Trophoblast cell (in vitro differentiated cells and primary cell): Measurements from ENCODE around the gene RAP1GDS1.

Source experiments
- DNase-seq, 2 donors: peaks; one replicate each; pipeline ENCODE4 v3.0.0-alpha.2; 2016
- H2AFZ ChIP-seq: 2 replicates; pipeline ENCODE4 v1.6.1; 2013; ENCODE audit warnings: low read length, moderate library complexity, mild to moderate bottlenecking; ENCODE audit not compliant: insufficient read depth, poor library complexity
- H2AK5ac ChIP-seq: 2 replicates; pipeline ENCODE4 v1.6.1; 2013; ENCODE audit warnings: mild to moderate bottlenecking, low read length
- H2BK120ac ChIP-seq: 2 replicates; pipeline ENCODE4 v1.6.1; 2013; ENCODE audit warnings: low read length, mild to moderate bottlenecking, moderate library complexity; ENCODE audit not compliant: insufficient read depth, poor library complexity
- H2BK12ac ChIP-seq: 2 replicates; pipeline ENCODE4 v1.6.1; 2013; ENCODE audit warnings: mild to moderate bottlenecking, low read length, moderate library complexity
- H2BK5ac ChIP-seq: 2 replicates; pipeline ENCODE4 v1.6.1; 2013; ENCODE audit warnings: low read length, low read depth, moderate library complexity, mild to moderate bottlenecking; ENCODE audit not compliant: poor library complexity
- H3K14ac ChIP-seq: 2 replicates; pipeline ENCODE4 v1.6.1; 2013; ENCODE audit warnings: mild to moderate bottlenecking, low read length
- H3K18ac ChIP-seq: 2 replicates; pipeline ENCODE4 v1.6.1; 2013; ENCODE audit warnings: mild to moderate bottlenecking, low read length
- H3K23ac ChIP-seq: 2 replicates; pipeline ENCODE4 v1.6.1; 2013; ENCODE audit warnings: low read length
- H3K27ac ChIP-seq: 2 replicates; pipeline ENCODE4 v1.5.1; 2013; ENCODE audit warnings: low read depth, mild to moderate bottlenecking, inconsistent platforms, low read length, moderate library complexity
- H3K27me3 ChIP-seq: 2 replicates; pipeline ENCODE4 v1.6.1; 2013; ENCODE audit warnings: inconsistent platforms, mild to moderate bottlenecking, low read length, moderate library complexity; ENCODE audit not compliant: insufficient read depth
- H3K36me3 ChIP-seq, 2 experiments: 1 replicate in 1 of 2; 2 replicates in 1 of 2; pipeline ENCODE4 v1.6.1; 2013; ENCODE audit warnings: low read length in 2 of 2, mild to moderate bottlenecking in 2 of 2, moderate library complexity in 1 of 2; ENCODE audit not compliant: insufficient read depth in 2 of 2, control insufficient read depth in 1 of 2
- H3K4ac ChIP-seq: 2 replicates; pipeline ENCODE4 v1.6.1; 2013; ENCODE audit warnings: low read depth, mild to moderate bottlenecking, low read length, moderate library complexity
- H3K4me1 ChIP-seq, 2 experiments: 1 replicate in 1 of 2; 2 replicates in 1 of 2; pipeline ENCODE4 v1.6.1; 2013; ENCODE audit warnings: low read length in 2 of 2, mild to moderate bottlenecking in 2 of 2, moderate library complexity in 1 of 2; ENCODE audit not compliant: insufficient read depth in 2 of 2, control insufficient read depth in 1 of 2
- H3K4me2 ChIP-seq: 2 replicates; pipeline ENCODE4 v1.6.1; 2013; ENCODE audit warnings: inconsistent platforms, mild to moderate bottlenecking, low read length, moderate library complexity
- H3K4me3 ChIP-seq: 2 replicates; pipeline ENCODE4 v1.5.1; 2013; ENCODE audit warnings: mild to moderate bottlenecking, low read depth, low read length, inconsistent platforms
- H3K79me1 ChIP-seq: one replicate; pipeline ENCODE4 v1.6.1; 2013; ENCODE audit warnings: low read length
- H3K79me2 ChIP-seq: 2 replicates; pipeline ENCODE4 v1.6.1; 2013; ENCODE audit warnings: low read length, mild to moderate bottlenecking; ENCODE audit not compliant: control insufficient read depth, insufficient read depth, poor library complexity
- H3K9ac ChIP-seq: 2 replicates; pipeline ENCODE4 v1.6.1; 2013; ENCODE audit warnings: mild to moderate bottlenecking, low read length
- H3K9me3 ChIP-seq: 2 replicates; pipeline ENCODE4 v1.6.1; 2013; ENCODE audit warnings: low read depth, mild to moderate bottlenecking, control low read depth, inconsistent platforms, low read length; ENCODE audit not compliant: insufficient read depth
- H4K12ac ChIP-seq: 2 replicates; pipeline ENCODE4 v1.6.1; 2013; ENCODE audit warnings: low read depth, mild to moderate bottlenecking, low read length, moderate library complexity
- H4K8ac ChIP-seq: 2 replicates; pipeline ENCODE4 v1.6.1; 2013; ENCODE audit warnings: low read depth, mild to moderate bottlenecking, low read length, moderate library complexity
- H4K91ac ChIP-seq: one replicate; pipeline ENCODE4 v1.6.1; 2013; ENCODE audit warnings: low read depth, mild to moderate bottlenecking, low read length, moderate library complexity
- WGBS: extraction: QIAGEN DNeasy Blood & Tissue Kit; methylation state at CpG from one replicate; pipeline ENCODE4 v1.1.7; 2013; ENCODE audit warnings: missing lambda C conversion rate; ENCODE audit not compliant: insufficient read length, insufficient coverage; ENCODE audit errors: extremely low coverage; 5-methylcytosine and 5-hydroxymethylcytosine counted together

Gene RAP1GDS1

GRCh38 chr4:98491899-98492559 lies 230.8 kb downstream of the RAP1GDS1 start:
- no CpG with 5 or more reads among the region's 7 CpGs for WGBS
- DNase-seq: no peak
- Histone ChIP-seq H2BK120ac (no peak overlapping the region), H4K12ac (no peak overlapping the region), H3K9ac (no peak overlapping the region), H3K4ac (no peak overlapping the region), H3K4me3 (no peak overlapping the region), H3K27me3 (no peaks in the 10 kb centered on the region), H3K36me3 (no peaks in the 10 kb centered on the region), H3K79me1 (peaks cover 1% of the 10 kb centered on the region), H2AK5ac (no peak overlapping the region), H3K9me3 (no peaks in the 10 kb centered on the region), H3K4me1 (peaks cover 0 to 3% of the 10 kb centered on the region in 2 experiments), H4K91ac (no peak overlapping the region), H2AFZ (no peak overlapping the region), H2BK5ac (no peak overlapping the region), H3K18ac (no peak overlapping the region), H3K14ac (no peak overlapping the region), H3K4me2 (no peak overlapping the region), H4K8ac (no peak overlapping the region), H3K79me2 (no peaks in the 10 kb centered on the region), H2BK12ac (no peak overlapping the region), H3K27ac (no peak overlapping the region), H3K23ac (no peak overlapping the region)

- H2AFZ ChIP-seq: no peak overlapping the region
- no peak overlapping the region for H3K4me2 ChIP-seq
- peaks cover 0 to 2% of the 10 kb centered on the region in 2 experiments for H3K36me3 ChIP-seq
- H3K27me3 ChIP-seq: no peaks in the 10 kb centered on the region
- no CpG with 5 or more reads among the region's 4 CpGs for WGBS
- peaks cover 0 to 3% of the 10 kb centered on the region in 2 experiments for H3K4me1 ChIP-seq
- DNase-seq: no peak
- H3K23ac ChIP-seq: no peak overlapping the region
- no peak overlapping the region for H4K91ac ChIP-seq
- no peak overlapping the region for H3K18ac ChIP-seq
- H3K9ac ChIP-seq: no peak overlapping the region
- H3K9me3 ChIP-seq: no peaks in the 10 kb centered on the region
- no peak overlapping the region for H3K4ac ChIP-seq
- H2AK5ac ChIP-seq: no peak overlapping the region
- H3K4me3 ChIP-seq: no peak overlapping the region
- no peak overlapping the region for H3K27ac ChIP-seq
- H4K12ac ChIP-seq: no peak overlapping the region
- no peaks in the 10 kb centered on the region for H3K79me2 ChIP-seq
- H4K8ac ChIP-seq: no peak overlapping the region
- no peak overlapping the region for H2BK5ac ChIP-seq
- H3K79me1 ChIP-seq: peaks cover 1% of the 10 kb centered on the region
- H2BK120ac ChIP-seq: no peak overlapping the region
- H2BK12ac ChIP-seq: no peak overlapping the region
- H3K14ac ChIP-seq: no peak overlapping the region
Observed at GRCh38 chr4:98493296-98493695, 232.1 kb downstream of the RAP1GDS1 start.
